Stomach (tissue), 9 donors: ENCODE measurements around the gene SERPINE1. TPM values are rescaled to one million over a fixed set of nuclear protein-coding genes. Genes with fewer than 3 reads are reported as not detected.
A peak's percentile ranks its signal among the peaks of the same experiment; 100 is the strongest.
"Not testable (repeated sequence)": the region's sequence is repeated elsewhere in the genome, so short reads cannot be mapped to it uniquely, and the experiment has no call there.

ENCODE experiments used
- DNase-seq, 2 donors: peaks; one replicate each; pipeline versions ENCODE4 v3.0.0 to v3.0.0-alpha.2; 2013 to 2019
- H3K27ac ChIP-seq, 5 donors: fragments of 200-600 bp in 4 of 5; sonication (generic) in 4 of 5; one replicate each; pipeline ENCODE4 v1.5.1; 2013 to 2019; ENCODE audit warnings: mild to moderate bottlenecking in 1 of 5, moderate library complexity in 1 of 5
- H3K27me3 ChIP-seq, 3 donors: fragments of 200-600 bp; sonication (generic); one replicate each; pipeline ENCODE4 v1.5.1; 2017 to 2019; ENCODE audit warnings: mixed run types in 1 of 3
- H3K36me3 ChIP-seq, 4 donors: fragments of 200-600 bp; sonication (generic); 1 replicate in 3 of 4; 2 replicates in 1 of 4; pipeline ENCODE4 v1.5.1; 2016 to 2019
- H3K4me1 ChIP-seq, 4 donors: fragments of 200-600 bp; sonication (generic); one replicate each; pipeline ENCODE4 v1.5.1; 2016 to 2019
- H3K4me3 ChIP-seq, 4 donors: fragments of 200-600 bp; sonication (generic) in 3 of 4; one replicate each; pipeline ENCODE4 v1.5.1; 2016 to 2019; ENCODE audit warnings: mild to moderate bottlenecking in 1 of 4
- H3K9me3 ChIP-seq, 4 donors: fragments of 200-600 bp; sonication (generic); one replicate each; pipeline ENCODE4 v1.5.1; 2016 to 2019
- EP300 ChIP-seq: sonication (generic); formaldehyde crosslinking; IDR thresholded peaks from one replicate; pipeline ENCODE4 v1.6.1; 2017; ENCODE audit warnings: antibody characterized with exemption
- POLR2A ChIP-seq, 4 donors: fragments of 450-650 bp; IDR thresholded peaks; one replicate each; pipeline ENCODE4 v1.6.1; 2016; ENCODE audit warnings: antibody characterized with exemption in 4 of 4, control low read depth in 2 of 4, mild to moderate bottlenecking in 1 of 4, moderate library complexity in 1 of 4
- POLR2AphosphoS5 ChIP-seq, 3 donors: sonication (generic); formaldehyde crosslinking; IDR thresholded peaks; one replicate each; pipeline ENCODE4 v1.6.1; 2016; ENCODE audit warnings: antibody characterized with exemption in 3 of 3
- WGBS, 5 donors: extraction: QIAGEN DNeasy Blood & Tissue Kit in 3 of 5; methylation state at CpG; one replicate each; pipeline versions ENCODE4 v1.1.5 to v1.1.7; 2013 to 2018; 5-methylcytosine and 5-hydroxymethylcytosine counted together
- intact Hi-C: fragments of 100-400 bp; cut with DNase I; formaldehyde crosslinking; loops from one replicate; pipeline ENCODE4 v1.15.1; 2023; ENCODE audit warnings: low total_unique reads
- polyA plus RNA-seq, 3 donors: library from polyadenylated mRNA; stranded (reverse); fragments of 200-250 nt; gene quantifications; one replicate each; pipeline ENCODE4 v1.2.3, GENCODE V29; 2013
- total RNA-seq, 5 donors: library from RNA; depleted of rRNA; stranded (reverse); fragments of >200 nt; gene quantifications; one replicate each; pipeline versions ENCODE4 v1.1.0 to v1.2.3, GENCODE V29; 2014 to 2016
- TF ChIP-seq, protein P1 (sequence below), 7 experiments: fragments of 450-650 bp in 4 of 7; fragments of 200-600 bp in 3 of 7; sonication (generic) in 3 of 7; IDR thresholded peaks; one replicate each; pipeline ENCODE4 v1.5.1; 2016 to 2019; ENCODE audit warnings: antibody characterized with exemption in 7 of 7, control low read depth in 2 of 7, mild to moderate bottlenecking in 1 of 7
- donor health status: healthy with polysubstance abuse.
- donor health status: Bipolar disorder and iron deficiency.
- donor health status: healthy.

Gene SERPINE1
- total and polyA plus RNA-seq, 8 donors, result 0.58 to 25.0 (median 6.3) TPM

DNA sequence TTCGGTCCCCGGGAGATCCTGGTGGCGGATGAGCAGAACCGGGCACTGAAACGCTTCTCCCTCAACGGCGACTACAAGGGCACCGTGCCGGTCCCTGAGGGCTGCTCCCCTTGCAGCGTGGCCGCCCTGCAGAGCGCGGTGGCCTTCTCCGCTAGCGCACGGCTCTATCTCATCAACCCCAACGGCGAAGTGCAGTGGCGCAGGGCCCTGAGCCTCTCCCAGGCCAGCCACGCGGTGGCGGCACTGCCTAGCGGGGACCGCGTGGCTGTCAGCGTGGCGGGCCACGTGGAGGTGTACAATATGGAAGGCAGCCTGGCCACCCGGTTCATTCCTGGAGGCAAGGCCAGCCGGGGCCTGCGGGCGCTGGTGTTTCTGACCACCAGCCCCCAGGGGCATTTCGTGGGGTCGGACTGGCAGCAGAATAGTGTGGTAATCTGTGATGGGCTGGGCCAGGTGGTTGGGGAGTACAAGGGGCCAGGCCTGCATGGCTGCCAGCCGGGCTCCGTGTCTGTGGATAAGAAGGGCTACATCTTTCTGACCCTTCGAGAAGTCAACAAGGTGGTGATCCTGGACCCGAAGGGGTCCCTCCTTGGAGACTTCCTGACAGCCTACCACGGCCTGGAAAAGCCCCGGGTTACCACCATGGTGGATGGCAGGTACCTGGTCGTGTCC is 37.9 kb upstream of the SERPINE1 start:
- TF ChIP-seq EP300, result no peak
- no peak for TF ChIP-seq POLR2A (IDR thresholded peaks at IDR 0.05)
- TF ChIP-seq, protein P1, sequence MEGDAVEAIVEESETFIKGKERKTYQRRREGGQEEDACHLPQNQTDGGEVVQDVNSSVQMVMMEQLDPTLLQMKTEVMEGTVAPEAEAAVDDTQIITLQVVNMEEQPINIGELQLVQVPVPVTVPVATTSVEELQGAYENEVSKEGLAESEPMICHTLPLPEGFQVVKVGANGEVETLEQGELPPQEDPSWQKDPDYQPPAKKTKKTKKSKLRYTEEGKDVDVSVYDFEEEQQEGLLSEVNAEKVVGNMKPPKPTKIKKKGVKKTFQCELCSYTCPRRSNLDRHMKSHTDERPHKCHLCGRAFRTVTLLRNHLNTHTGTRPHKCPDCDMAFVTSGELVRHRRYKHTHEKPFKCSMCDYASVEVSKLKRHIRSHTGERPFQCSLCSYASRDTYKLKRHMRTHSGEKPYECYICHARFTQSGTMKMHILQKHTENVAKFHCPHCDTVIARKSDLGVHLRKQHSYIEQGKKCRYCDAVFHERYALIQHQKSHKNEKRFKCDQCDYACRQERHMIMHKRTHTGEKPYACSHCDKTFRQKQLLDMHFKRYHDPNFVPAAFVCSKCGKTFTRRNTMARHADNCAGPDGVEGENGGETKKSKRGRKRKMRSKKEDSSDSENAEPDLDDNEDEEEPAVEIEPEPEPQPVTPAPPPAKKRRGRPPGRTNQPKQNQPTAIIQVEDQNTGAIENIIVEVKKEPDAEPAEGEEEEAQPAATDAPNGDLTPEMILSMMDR (IDR thresholded peaks at IDR 0.05), result no peak
- no peak for TF ChIP-seq POLR2AphosphoS5 (IDR thresholded peaks at IDR 0.05)
- WGBS, 5 donors, result 94 to 97% (median 96%) methylated on average over 33 to 41 of the region's 41 CpGs
- peaks cover 28 to 58% (median 49%) of the 10 kb centered on the region in 4 donors for H3K36me3 ChIP-seq
- H3K27me3 ChIP-seq, result no peaks in the 10 kb centered on the region
- peaks cover 19 to 56% (median 47%) of the 10 kb centered on the region in 4 donors for H3K4me1 ChIP-seq
- peak overlapping the region in 1 of 4 donors; percentile 6 for H3K4me3 ChIP-seq
- DNase-seq, result no peak
- H3K27ac ChIP-seq, result no peak overlapping the region
- intact Hi-C loops, result no loop called here
- no peaks in the 10 kb centered on the region for H3K9me3 ChIP-seq

DNA sequence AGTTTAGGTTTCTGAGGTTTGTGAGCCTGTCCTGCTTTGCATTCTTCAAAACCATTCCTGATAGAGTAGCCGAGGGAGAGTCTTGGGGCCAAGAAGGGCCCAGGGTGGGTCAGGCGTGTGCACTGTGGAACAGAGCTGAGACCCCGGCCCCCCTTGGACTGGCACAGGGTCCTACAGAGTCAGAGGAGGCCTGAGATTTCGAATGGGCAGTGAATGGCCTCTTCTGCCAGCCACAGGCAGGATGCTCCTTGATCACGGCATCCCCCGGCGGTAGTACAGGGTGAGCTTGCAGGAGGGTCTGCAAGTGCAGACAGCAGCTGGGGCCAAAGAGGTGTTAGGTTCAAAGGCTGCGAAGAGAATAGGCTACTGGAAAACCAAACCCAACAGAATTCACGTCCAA is 37.0 kb upstream of the SERPINE1 start:
- Histone ChIP-seq H3K4me1 (peaks cover 17 to 56% (median 45%) of the 10 kb centered on the region in 4 donors), H3K4me3 (no peak overlapping the region), H3K36me3 (peaks cover 28 to 58% (median 49%) of the 10 kb centered on the region in 4 donors), H3K9me3 (no peaks in the 10 kb centered on the region), H3K27ac (no peak overlapping the region), H3K27me3 (no peaks in the 10 kb centered on the region)
- intact Hi-C loops, result no loop called here
- WGBS, 5 donors, result 92 to 98% (median 95%) methylated on average over 9 of the region's 9 CpGs
- DNase-seq, result no peak
- TF ChIP-seq EP300 (no peak), POLR2AphosphoS5 (IDR thresholded peaks at IDR 0.05) (no peak), POLR2A (IDR thresholded peaks at IDR 0.05) (no peak)
- TF ChIP-seq, protein P1 (IDR thresholded peaks at IDR 0.05), result no peak

DNA sequence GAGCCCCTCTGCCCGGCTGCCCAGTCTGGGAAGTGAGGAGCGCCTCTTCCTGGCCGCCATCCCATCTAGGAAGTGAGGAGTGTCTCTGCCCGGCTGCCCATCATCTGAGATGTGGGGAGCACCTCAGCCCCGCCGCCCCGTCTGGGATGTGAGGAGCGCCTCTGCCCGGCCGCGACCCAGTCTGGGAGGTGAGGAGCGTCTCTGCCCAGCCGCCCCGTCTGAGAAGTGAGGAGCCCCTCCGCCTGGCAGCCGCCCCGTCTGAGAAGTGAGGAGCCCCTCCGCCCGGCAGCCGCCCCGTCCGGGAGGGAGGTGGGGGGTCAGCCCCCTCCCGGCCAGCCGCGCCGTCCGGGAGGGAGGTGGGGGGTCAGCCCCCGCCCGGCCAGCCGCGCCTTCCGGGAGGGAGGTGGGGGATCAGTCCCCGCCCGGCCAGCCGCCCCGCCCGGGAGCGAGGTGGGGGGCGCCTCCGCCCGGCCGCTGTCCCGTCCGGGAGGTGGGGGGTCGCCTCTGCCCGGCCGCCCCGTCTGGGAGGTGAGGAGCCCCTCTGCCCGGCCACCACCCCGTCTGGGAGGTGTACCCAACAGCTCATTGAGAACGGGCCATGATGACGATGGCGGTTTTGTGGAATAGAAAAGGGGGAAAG is 34.5 kb upstream of the SERPINE1 start:
- H3K27ac ChIP-seq, H3K4me3 ChIP-seq, DNase-seq, H3K9me3 ChIP-seq, intact Hi-C loops, H3K27me3 ChIP-seq: not testable (repeated sequence)
- H3K4me1 ChIP-seq, result peaks cover 0 to 41% (median 26%) of the 10 kb centered on the region in 4 donors
- peaks cover 22 to 50% (median 42%) of the 10 kb centered on the region in 4 donors for H3K36me3 ChIP-seq
- WGBS, 5 donors, result 92 to 94% (median 93%) methylated on average over 22 to 51 of the region's 53 CpGs

DNA sequence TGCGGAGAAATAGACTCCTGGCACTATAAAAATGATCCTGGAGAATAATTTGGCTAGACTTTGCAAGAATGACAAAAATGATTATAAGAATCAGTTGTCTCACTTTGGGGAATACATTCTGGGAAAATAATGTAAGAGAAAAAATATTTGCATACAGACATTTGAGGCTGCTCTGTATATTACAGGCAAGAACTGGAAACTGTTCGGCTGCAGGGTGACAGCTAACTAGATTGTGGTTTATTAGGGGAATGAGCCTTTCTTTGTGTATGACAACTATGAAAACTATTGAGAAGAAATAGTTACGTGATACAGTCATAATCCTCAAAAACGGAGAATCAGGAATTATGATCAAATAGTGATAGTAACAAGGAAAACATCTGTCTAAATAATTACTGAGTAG is 33.0 kb upstream of the SERPINE1 start:
- peaks cover 0 to 26% (median 11%) of the 10 kb centered on the region in 4 donors for H3K4me1 ChIP-seq
- peaks cover 7 to 35% (median 27%) of the 10 kb centered on the region in 4 donors for H3K36me3 ChIP-seq
- H3K4me3 ChIP-seq, result no peak overlapping the region
- no peaks in the 10 kb centered on the region for H3K27me3 ChIP-seq
- DNase-seq, result no peak
- TF ChIP-seq POLR2AphosphoS5 (IDR thresholded peaks at IDR 0.05) (no peak), EP300 (no peak)
- intact Hi-C loops, result no loop called here
- H3K9me3 ChIP-seq, result no peaks in the 10 kb centered on the region
- 74 to 85% (median 82%) methylated on average over 4 of the region's 4 CpGs for WGBS, 5 donors
- no peak overlapping the region for H3K27ac ChIP-seq

DNA sequence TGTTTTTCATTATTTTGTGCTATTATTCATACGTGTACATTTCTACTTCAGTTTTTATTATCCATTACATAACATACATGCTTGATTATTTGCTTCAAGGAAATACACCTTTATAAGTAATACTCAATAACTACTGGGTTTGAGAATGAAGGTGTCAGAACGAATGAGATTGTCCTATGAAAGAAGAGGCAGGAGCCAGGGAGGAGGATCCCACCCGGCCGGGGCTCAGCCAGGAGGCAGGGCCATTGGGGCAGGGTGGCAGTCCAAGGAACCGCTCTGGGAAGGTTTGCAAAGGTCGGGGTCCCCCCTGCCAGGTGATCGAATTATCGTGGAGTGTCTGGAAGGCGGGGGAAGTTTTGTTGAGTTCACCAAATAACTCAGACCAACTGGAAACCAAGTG is 32.5 kb upstream of the SERPINE1 start:
- DNase-seq, result no peak
- 57 to 67% (median 61%) methylated on average over 9 of the region's 9 CpGs for WGBS, 5 donors

More for the DNA sequence above, 32.5 kb upstream of the SERPINE1 start:
- Histone ChIP-seq H3K4me1 (peaks cover 2 to 26% (median 10%) of the 10 kb centered on the region in 4 donors), H3K27me3 (no peaks in the 10 kb centered on the region), H3K36me3 (peaks cover 2 to 30% (median 22%) of the 10 kb centered on the region in 4 donors), H3K4me3 (no peak overlapping the region), H3K9me3 (no peaks in the 10 kb centered on the region), H3K27ac (no peak overlapping the region)
- no peak for TF ChIP-seq POLR2AphosphoS5 (IDR thresholded peaks at IDR 0.05)
- no peak for TF ChIP-seq POLR2A (IDR thresholded peaks at IDR 0.05)
- no peak for TF ChIP-seq EP300
- TF ChIP-seq, protein P1 (IDR thresholded peaks at IDR 0.05), result no peak
- intact Hi-C loops, result no loop called here
